Osteocyte (in vitro differentiated cells): Measurements from ENCODE around the gene ACTN1. TPM values are rescaled to one million over a fixed set of nuclear protein-coding genes. Genes with fewer than 3 reads are reported as not detected.
A peak's percentile ranks its signal among the peaks of the same experiment; 100 is the strongest.

Experiments used
- DNase-seq: peaks from one replicate; pipeline ENCODE4 v3.0.0; 2021; ENCODE audit warnings: mixed read lengths; ENCODE audit not compliant: unreplicated experiment; ENCODE audit errors: extremely low spot score
- H3K27ac Mint-ChIP-seq: one replicate; pipeline ENCODE4 v1.8.0; 2021; ENCODE audit warnings: mild to moderate bottlenecking, mixed read lengths; ENCODE audit not compliant: unreplicated experiment
- H3K27me3 Mint-ChIP-seq: one replicate; pipeline ENCODE4 v1.8.0; 2021; ENCODE audit warnings: mixed read lengths; ENCODE audit not compliant: unreplicated experiment
- H3K36me3 Mint-ChIP-seq: one replicate; pipeline ENCODE4 v1.8.0; 2021; ENCODE audit warnings: mixed read lengths; ENCODE audit not compliant: unreplicated experiment
- H3K4me1 Mint-ChIP-seq: one replicate; pipeline ENCODE4 v1.8.0; 2021; ENCODE audit warnings: mixed read lengths; ENCODE audit not compliant: unreplicated experiment
- H3K4me3 Mint-ChIP-seq: one replicate; pipeline ENCODE4 v1.8.0; 2021; ENCODE audit warnings: mild to moderate bottlenecking, moderate library complexity, mixed read lengths; ENCODE audit not compliant: unreplicated experiment
- H3K9me3 Mint-ChIP-seq: one replicate; pipeline ENCODE4 v1.8.0; 2021; ENCODE audit warnings: mixed read lengths; ENCODE audit not compliant: unreplicated experiment
- total RNA-seq: library from RNA; stranded (reverse); gene quantifications from 2 replicates; pipeline ENCODE4 v1.2.1, GENCODE V29; 2021
- TF ChIP-seq, protein P1 (sequence below): fragments of 200-600 bp; sonication (generic); IDR thresholded peaks from 2 replicates; pipeline ENCODE4 v1.5.0; 2021; ENCODE audit warnings: antibody characterized with exemption, mild to moderate bottlenecking, moderate library complexity

Gene ACTN1
- total RNA-seq, 1 donor from 2014 or later, result 380 TPM

DNA sequence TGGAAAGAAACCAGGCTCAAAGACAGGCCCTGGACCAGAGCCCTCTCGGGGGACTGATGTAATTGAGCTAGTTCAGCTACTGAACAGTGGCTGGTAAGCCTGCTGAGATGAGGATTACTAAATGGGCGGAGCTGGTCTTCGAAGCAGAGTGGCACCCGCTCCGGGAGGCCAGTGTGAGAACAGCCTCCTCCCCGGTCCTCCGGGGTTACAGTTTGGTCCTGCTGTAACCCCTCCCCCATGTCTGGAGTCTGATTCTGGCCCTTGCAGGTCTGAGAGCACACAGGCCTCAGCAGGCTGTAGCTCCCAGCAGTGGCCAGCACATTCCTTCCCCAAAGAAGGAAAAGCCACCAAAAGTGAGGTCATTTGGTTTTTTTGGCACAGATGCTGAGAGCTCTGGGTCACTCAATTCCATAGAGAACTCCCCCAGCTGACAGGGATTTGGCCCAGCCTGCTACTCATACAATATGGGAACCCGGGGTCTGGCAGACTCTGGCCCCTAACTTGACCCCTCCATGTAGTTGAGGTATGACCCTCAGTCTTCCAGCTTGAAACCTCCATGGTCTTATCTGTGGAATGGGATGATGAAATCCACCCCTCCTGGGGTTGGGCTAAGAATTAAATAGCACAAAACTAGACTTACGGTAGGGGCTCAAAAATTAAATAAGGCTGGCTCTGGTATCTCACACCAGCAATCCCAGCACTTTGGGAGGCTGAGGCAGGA lies 39.0 kb downstream of the ACTN1 start:
- H3K4me1 Mint-ChIP-seq, result peaks cover 98% of the 10 kb centered on the region
- H3K9me3 Mint-ChIP-seq, result no peaks in the 10 kb centered on the region
- H3K36me3 Mint-ChIP-seq, result no peaks in the 10 kb centered on the region
- peak overlapping the region; percentile 94 for H3K27ac Mint-ChIP-seq
- H3K27me3 Mint-ChIP-seq, result no peaks in the 10 kb centered on the region
- no peak overlapping the region for H3K4me3 Mint-ChIP-seq
- TF ChIP-seq, protein P1, sequence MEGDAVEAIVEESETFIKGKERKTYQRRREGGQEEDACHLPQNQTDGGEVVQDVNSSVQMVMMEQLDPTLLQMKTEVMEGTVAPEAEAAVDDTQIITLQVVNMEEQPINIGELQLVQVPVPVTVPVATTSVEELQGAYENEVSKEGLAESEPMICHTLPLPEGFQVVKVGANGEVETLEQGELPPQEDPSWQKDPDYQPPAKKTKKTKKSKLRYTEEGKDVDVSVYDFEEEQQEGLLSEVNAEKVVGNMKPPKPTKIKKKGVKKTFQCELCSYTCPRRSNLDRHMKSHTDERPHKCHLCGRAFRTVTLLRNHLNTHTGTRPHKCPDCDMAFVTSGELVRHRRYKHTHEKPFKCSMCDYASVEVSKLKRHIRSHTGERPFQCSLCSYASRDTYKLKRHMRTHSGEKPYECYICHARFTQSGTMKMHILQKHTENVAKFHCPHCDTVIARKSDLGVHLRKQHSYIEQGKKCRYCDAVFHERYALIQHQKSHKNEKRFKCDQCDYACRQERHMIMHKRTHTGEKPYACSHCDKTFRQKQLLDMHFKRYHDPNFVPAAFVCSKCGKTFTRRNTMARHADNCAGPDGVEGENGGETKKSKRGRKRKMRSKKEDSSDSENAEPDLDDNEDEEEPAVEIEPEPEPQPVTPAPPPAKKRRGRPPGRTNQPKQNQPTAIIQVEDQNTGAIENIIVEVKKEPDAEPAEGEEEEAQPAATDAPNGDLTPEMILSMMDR, result no peak
- DNase-seq, result peak; percentile 96

DNA sequence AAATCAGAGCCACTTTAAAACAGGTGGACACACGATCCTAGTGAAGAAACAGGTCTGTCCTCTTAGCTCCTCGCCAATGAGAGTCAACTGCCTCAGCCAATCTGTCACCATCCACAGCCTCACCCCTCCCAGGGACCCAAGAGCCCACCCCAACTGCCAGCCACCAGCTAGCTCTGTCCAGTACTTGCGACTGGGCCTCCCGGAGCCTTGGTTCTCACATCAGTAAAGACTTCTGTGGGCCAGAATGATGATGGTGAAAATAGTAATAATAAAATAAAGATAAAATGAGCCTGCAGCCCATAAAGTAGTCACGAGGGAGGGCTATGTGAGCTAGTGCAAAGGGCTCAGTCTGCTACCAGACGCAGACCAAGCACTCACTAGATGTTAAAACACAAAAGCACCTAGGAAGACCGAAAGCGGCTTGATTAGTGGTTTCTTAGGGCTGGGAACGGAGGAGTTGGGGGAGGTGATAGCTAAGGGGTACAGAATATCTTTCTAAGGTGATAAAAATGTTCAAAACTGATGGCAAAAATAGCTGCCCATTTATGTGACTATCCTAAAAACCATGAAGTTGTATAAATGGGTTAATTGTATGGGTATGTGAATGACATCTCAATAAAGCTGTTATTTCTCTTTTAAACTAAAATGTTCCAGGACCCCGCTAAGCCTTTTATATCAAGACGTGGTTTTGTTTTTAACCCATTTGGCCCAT lies 39.8 kb downstream of the ACTN1 start:
- H3K4me3 Mint-ChIP-seq, result peak overlapping the region; percentile 35
- no peak for DNase-seq
- H3K4me1 Mint-ChIP-seq, result peaks cover 99% of the 10 kb centered on the region
- no peaks in the 10 kb centered on the region for H3K9me3 Mint-ChIP-seq
- H3K27ac Mint-ChIP-seq, result peak overlapping the region; percentile 94
- no peaks in the 10 kb centered on the region for H3K27me3 Mint-ChIP-seq
- TF ChIP-seq, protein P1, result no peak
- no peaks in the 10 kb centered on the region for H3K36me3 Mint-ChIP-seq

DNA sequence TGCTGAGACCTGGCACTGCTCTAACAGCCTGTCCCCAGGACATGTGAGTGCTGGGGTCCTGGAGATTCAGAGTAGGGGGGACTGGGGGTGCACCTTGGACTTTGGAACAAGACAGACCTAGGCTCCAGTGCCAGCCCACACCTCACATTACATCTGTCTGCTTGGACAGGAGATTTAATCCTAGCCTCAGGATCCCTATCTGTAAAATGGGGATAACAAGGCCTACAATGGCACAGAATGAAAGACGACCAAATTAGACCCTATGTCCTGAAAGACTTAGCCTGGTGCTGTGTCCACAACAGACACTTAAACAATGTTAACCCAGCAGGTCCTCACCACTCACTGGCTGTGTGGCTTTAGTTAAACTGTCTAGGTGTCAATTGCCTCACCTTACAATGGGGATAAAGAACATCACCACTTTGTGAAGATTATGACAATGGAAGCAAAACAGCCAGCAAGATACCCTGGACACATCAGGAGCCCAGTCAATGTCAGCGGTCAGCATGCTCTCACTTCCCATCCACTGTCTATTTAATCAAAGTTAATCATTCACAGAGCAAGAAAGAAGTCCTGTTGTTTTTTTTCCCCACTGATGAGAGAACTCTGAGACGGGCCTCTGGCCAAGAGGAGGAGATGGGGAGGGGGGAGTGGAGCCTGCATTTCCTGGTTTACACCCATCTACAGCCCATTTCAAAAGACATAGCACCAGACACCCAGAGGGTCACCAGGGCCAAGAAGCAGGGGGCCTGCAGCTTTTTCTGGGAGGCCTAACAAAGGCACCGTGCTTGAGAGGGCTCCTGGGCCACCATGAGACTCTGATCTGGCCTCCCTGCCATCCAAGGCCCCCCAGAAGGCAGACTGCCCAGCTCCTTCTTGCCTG lies 40.6 kb downstream of the ACTN1 start:
- peaks cover 96% of the 10 kb centered on the region for H3K4me1 Mint-ChIP-seq
- TF ChIP-seq, protein P1, result no peak
- H3K36me3 Mint-ChIP-seq, result no peaks in the 10 kb centered on the region
- H3K27ac Mint-ChIP-seq, result peak overlapping the region; percentile 94
- H3K9me3 Mint-ChIP-seq, result no peaks in the 10 kb centered on the region
- DNase-seq, result no peak
- peak overlapping the region; percentile 14 for H3K4me3 Mint-ChIP-seq
- no peaks in the 10 kb centered on the region for H3K27me3 Mint-ChIP-seq

DNA sequence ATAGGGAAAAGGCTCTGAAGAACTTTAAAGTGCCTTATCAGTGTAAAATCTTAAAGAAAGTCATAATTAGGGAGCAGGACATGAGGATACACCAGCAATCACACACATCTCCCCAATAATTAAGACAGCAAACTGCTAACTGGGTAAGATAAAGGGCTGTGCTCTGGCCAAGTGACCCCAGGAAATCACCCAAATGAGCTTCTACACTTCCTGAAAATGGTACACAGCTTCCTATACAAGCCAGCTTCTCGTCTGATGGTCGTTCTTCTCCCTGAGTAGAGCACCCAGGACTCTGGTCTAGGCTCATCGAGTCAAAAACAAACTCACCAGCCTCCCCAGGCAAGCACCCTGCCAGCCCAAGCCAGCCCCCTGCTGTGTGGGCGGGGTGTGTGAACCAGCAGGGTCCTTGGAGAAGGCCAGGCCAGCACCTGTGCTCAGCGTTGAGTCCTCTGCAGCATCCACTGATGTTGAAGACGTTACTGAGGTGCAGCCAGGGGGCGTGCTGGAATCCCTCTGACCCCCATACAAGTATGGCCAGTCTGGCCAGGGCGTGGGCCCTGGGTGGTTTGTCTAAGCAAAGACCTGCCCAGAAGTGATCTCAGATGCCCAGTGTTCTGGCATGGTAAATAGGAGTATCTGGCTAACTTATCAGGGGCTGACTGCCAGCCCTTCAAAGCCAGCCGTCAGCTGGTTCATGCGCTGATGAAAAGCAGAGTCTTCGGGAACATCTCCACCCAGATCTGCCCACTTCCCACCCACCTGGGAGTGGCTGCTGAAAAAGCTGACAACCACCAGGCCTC lies 41.4 kb downstream of the ACTN1 start:
- Mint-ChIP-seq H3K4me3 (no peak overlapping the region), H3K27me3 (no peaks in the 10 kb centered on the region), H3K4me1 (peaks cover 91% of the 10 kb centered on the region), H3K36me3 (no peaks in the 10 kb centered on the region), H3K27ac (peak overlapping the region; percentile 94), H3K9me3 (no peaks in the 10 kb centered on the region)
- no peak for DNase-seq
- TF ChIP-seq, protein P1, result peak; percentile 45
